Mesenteric fat pad (tissue), 1 donor: ENCODE results near the gene OGT. TPM values are rescaled to one million over a fixed set of nuclear protein-coding genes. Genes with fewer than 3 reads are reported as not detected.
A peak's percentile ranks its signal among the peaks of the same experiment; 100 is the strongest.

Source experiments
- DNase-seq: peaks from one replicate; pipeline ENCODE4 v3.0.0-alpha.2; 2020; ENCODE audit warnings: low spot score
- total RNA-seq: library from RNA; stranded (reverse); fragmentation: NEBNext Ultra II Directional; extraction: Animal tissue kit (Norgen Biotek cat#: 25700); gene quantifications from one replicate; pipeline ENCODE4 v1.2.1, GENCODE V29; 2021
- donor health status: DM: yes; HTN: yes; CAD: no.

OGT gene
- total RNA-seq, 1 donor from 2014 or later = 99.4 TPM

DNA sequence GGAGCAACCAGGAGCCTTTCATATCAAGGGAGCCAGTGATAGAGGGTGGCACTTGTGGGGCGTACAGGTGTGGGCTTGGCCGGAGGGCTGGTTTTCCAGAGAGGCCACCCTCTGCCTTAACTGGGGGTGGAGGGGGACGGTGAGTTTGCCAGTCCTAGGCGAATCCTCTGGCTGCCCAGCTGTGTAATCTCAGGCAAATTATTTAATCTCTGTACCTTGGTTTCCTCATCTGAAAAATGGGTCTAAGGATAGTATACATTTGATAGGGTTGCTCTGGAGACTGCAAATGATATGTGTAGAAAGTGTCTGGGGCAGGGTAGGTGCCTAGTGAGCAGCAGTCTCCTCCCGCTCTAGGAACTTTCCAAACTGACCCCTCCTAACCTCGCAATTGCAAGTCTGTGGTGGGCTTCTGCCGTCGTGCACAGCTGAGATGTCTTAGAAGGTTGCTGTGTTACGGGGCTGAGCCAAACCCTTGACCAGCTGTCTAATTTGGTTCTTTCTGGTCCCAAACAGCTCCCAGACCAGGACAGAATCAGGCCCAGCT is 89.2 kb downstream of the OGT start:
- DNase-seq = no peak

DNA sequence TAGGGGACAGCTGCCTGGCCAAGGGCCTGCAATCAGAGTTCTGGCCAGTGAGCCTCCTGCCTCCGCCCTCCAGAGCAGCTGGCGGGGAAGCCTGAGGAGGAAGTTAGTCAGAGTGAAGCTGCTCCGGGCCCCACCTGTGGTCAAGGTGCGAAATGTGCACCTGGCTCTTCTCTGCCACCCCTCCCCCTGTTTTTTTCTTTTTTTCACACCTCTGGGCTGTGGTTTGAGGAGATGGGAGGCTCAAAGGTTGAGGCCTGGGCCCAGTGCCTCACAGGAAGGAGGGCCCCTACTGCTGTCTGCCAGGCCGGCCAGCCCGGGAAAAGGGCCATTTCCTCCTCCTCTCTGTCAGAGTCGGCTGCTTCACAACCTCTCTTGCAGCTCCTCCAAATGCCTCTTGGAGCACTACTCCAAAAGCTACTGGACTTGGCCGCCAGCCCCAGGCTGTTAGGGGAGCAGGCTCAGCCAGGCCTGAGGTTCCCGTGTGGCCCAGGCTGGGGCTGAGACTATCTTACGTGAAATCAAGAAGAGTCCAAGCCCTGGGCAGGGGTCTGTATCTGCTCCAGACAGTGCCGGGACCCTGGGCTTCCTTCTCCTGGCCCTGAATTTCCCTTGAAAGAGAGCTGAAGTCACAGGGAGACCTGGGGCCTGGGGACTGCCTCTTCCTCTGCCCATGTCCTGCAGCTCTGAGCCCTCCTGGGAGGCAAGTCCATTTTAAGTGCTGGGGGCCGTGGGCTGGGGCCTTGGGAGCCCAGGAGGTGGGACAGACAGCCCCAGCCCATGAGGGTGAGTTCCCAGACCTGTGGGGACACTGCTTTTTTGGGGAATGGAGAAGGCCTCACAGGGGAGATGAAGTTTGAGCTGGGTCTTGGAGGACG is 89.9 kb downstream of the OGT start:
- peak; percentile 75 for DNase-seq

DNA sequence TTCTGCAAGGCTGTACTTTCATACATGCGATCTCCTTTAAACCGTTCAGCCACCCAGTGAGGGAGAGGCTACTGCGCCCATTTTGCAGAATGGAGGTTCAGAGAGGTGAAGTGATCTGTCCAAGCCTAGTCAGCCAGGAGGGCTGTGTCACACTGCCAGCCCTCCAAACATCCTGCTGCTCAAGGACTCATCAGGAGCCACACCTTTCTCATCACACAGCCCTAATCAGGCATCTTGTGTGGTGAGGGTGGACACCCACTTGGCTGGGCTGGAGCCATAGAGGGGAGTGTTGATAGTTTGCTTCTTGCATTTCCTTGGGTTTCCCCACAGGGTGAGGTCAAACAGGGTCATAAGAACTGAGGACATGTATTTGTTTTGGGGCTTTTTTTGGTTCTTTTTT is 90.8 kb downstream of the OGT start:
- peak; percentile 59 for DNase-seq

DNA sequence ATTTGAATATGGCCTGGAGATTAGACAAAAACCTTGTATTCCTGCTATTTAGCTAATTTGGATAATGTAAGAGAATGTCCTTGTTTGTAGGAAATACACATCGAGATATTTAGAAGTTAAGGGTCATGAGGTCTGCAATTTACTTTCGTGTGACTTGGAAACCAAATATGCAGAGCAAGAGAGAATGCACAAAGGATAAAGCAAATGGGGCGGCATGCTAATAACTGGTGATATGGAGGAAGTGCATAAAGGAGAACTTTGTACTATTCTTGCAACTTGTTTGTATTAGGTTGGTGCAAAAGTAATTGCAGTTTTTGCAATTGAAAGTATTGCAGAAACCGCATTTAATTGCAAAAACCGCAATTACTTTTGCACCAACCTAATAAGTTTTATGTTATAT is 92.6 kb downstream of the OGT start:
- DNase-seq = no peak

Other genes starting within 250 kb of the OGT start
- gene NONO, start 249.5 kb upstream of the OGT start, total RNA-seq = 168 TPM
- gene ITGB1BP2, start 231.4 kb upstream of the OGT start, total RNA-seq = 0.84 TPM
- 36.9 TPM for gene TAF1, start 166.7 kb upstream of the OGT start, total RNA-seq
- 1.3 TPM for gene GCNA, start 45.3 kb downstream of the OGT start, total RNA-seq
- gene CXCR3, start 85.4 kb downstream of the OGT start, total RNA-seq = 0.22 TPM
- not detected for gene CXorf49, start 185.2 kb downstream of the OGT start, total RNA-seq
- gene CXorf49B, start 230.2 kb downstream of the OGT start, total RNA-seq = not detected